ENCODE data around the gene ZNF445.
"Not testable (repeated sequence)": the region's sequence is repeated elsewhere in the genome, so short reads cannot be mapped to it uniquely, and the experiment has no call there.

The ZNF445 gene

DNA sequence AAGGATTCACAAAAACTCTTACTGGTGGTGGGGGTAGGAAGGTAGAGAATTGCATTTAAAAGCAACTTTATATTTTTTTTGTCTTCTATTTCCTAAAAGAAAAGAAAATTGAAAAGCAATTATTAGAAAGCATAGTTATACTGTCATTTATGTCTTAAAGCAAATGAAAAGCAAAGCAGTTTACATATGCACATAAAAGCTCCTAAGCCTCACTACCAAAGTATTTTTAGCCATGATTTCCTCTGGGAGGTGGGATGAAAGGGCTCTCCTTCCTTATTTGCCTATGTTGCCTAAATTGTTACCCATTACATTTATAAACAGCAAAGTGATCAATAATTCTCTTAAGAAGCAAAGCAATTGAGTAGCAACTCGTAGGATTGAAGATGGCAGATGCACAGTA lies 7.0 kb downstream of the ZNF445 start:
- H3K4me2 ChIP-seq (ENCODE audit: low read length): no peak overlapping the region
- H3K27ac ChIP-seq: no peak overlapping the region
- H3K79me2 ChIP-seq: peaks cover 17% of the 10 kb centered on the region
- TF ChIP-seq, protein P1, sequence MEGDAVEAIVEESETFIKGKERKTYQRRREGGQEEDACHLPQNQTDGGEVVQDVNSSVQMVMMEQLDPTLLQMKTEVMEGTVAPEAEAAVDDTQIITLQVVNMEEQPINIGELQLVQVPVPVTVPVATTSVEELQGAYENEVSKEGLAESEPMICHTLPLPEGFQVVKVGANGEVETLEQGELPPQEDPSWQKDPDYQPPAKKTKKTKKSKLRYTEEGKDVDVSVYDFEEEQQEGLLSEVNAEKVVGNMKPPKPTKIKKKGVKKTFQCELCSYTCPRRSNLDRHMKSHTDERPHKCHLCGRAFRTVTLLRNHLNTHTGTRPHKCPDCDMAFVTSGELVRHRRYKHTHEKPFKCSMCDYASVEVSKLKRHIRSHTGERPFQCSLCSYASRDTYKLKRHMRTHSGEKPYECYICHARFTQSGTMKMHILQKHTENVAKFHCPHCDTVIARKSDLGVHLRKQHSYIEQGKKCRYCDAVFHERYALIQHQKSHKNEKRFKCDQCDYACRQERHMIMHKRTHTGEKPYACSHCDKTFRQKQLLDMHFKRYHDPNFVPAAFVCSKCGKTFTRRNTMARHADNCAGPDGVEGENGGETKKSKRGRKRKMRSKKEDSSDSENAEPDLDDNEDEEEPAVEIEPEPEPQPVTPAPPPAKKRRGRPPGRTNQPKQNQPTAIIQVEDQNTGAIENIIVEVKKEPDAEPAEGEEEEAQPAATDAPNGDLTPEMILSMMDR (IDR thresholded peaks at IDR 0.05): no peak
- H3K4me3 ChIP-seq (ENCODE audit: low read depth, low read length): no peak overlapping the region
- no peaks in the 10 kb centered on the region for H3K9me3 ChIP-seq (ENCODE audit: control insufficient read depth, low read length)
- no peak overlapping the region for H2AFZ ChIP-seq
- H3K27me3 ChIP-seq (ENCODE audit: control insufficient read depth, insufficient read depth, low read length): no peaks in the 10 kb centered on the region
- no peaks in the 10 kb centered on the region for H3K4me1 ChIP-seq
- no peaks in the 10 kb centered on the region for H3K36me3 ChIP-seq (ENCODE audit: control insufficient read depth, insufficient read depth, low read length)
- no peak overlapping the region for H3K9ac ChIP-seq

DNA sequence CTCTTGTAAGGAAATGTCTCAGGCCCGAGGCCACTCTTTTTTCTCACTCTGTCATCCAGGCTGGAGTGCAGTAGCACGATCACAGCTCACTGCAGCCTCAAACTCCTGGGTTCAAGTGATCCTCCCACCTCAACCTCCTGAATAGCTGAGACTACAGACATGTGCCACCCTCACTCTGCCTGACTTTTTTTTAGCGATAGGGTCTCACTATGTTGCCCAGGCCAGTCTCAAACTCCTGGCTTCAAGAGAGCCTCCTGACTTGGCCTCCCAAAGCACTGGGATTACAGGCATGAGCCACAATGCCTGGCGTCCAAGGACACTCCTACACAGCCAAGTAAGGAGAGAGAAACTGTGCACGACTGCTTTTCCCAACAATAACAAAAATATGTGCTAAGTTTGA lies 7.6 kb downstream of the ZNF445 start:
- Histone ChIP-seq H3K36me3 (ENCODE audit: control insufficient read depth, insufficient read depth, low read length) (no peaks in the 10 kb centered on the region), H3K9ac (no peak overlapping the region), H3K4me3 (ENCODE audit: low read depth, low read length) (no peak overlapping the region), H3K4me1 (no peaks in the 10 kb centered on the region), H3K79me2 (peaks cover 12% of the 10 kb centered on the region), H3K27ac (no peak overlapping the region), H3K27me3 (ENCODE audit: control insufficient read depth, insufficient read depth, low read length) (no peaks in the 10 kb centered on the region), H2AFZ (no peak overlapping the region), H3K9me3 (ENCODE audit: control insufficient read depth, low read length) (no peaks in the 10 kb centered on the region), H3K4me2 (ENCODE audit: low read length) (no peak overlapping the region)
- TF ChIP-seq, protein P1 (IDR thresholded peaks at IDR 0.05): no peak

DNA sequence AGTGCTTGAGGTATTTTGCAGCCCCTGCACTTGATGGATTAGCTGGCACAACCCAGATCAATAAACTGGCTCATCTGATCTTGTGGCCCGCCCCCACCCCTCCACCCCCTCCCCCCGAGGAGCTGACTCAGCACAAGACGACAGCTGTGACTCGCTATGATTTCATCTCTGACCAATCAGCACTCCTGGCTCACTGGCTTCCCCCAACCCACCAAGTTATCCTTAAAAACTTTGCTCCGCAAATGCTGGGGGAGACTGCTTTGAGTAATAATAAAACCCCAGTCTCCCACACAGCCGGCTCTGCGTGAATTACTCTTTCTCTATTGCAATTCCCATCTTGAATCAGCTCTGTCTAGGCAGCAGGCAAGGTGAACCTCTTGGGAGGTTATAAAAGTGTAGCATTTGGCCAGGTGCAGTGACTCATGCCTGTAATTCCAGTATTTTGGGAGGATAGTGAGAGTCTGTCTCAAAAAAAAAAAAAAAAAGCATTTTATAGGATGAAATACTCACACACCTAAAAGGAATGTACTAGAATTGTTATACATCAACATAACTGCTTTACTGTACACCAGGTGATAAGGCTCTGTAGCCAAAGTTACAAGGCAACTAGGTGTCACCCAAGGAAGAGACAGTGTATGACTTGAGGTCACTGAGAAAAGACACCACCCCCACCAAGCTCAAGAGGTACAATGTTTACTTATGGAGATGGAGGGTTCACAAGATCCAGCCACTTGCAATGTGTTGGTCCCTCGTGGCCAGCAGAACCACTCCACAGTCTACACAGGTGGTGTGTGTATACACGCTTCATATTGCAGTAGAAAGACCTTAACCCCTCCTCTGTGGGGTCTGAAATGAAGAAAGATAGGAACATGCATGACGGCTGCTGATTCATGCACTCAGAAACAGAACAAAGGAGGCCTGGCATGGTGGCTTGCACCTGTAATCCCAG lies 8.6 kb downstream of the ZNF445 start:
- no peaks in the 10 kb centered on the region for H3K4me1 ChIP-seq

DNA sequence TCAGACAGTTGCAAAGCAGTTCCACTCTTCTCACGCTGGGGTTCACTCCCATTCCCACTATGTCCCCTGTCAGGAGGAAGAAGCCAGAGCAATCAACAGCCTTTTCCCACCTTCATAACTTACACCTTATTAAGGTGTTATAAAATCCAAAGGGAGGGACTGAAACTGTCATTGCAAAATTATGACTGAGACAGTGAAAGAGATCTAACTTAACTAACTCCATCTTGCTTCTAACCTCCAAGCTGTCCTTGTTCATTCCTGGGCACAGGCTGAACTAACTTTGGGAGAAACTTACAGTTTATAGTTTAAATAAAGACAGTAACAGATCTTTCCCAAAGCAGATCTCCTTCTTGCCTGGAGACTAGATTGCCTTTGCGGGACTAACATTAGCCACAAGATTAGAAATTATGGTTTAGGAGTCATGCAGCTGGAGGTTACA lies 9.4 kb downstream of the ZNF445 start:
- not testable (repeated sequence) for H3K27me3 ChIP-seq (ENCODE audit: control insufficient read depth, insufficient read depth, low read length); H3K79me2 ChIP-seq; H3K4me1 ChIP-seq; H3K4me2 ChIP-seq (ENCODE audit: low read length); H3K9me3 ChIP-seq (ENCODE audit: control insufficient read depth, low read length); H2AFZ ChIP-seq; H3K9ac ChIP-seq; H3K36me3 ChIP-seq (ENCODE audit: control insufficient read depth, insufficient read depth, low read length); H3K27ac ChIP-seq; H3K4me3 ChIP-seq (ENCODE audit: low read depth, low read length)

More for the DNA sequence above, 8.6 kb downstream of the ZNF445 start:
- Histone ChIP-seq H3K4me2 (ENCODE audit: low read length) (no peak overlapping the region), H3K9me3 (ENCODE audit: control insufficient read depth, low read length) (no peaks in the 10 kb centered on the region), H3K4me3 (ENCODE audit: low read depth, low read length) (no peak overlapping the region), H3K27ac (no peak overlapping the region), H3K27me3 (ENCODE audit: control insufficient read depth, insufficient read depth, low read length) (no peaks in the 10 kb centered on the region), H3K36me3 (ENCODE audit: control insufficient read depth, insufficient read depth, low read length) (no peaks in the 10 kb centered on the region), H3K9ac (no peak overlapping the region), H2AFZ (no peak overlapping the region), H3K79me2 (peaks cover 7% of the 10 kb centered on the region)
- TF ChIP-seq, protein P1 (IDR thresholded peaks at IDR 0.05): no peak

DNA sequence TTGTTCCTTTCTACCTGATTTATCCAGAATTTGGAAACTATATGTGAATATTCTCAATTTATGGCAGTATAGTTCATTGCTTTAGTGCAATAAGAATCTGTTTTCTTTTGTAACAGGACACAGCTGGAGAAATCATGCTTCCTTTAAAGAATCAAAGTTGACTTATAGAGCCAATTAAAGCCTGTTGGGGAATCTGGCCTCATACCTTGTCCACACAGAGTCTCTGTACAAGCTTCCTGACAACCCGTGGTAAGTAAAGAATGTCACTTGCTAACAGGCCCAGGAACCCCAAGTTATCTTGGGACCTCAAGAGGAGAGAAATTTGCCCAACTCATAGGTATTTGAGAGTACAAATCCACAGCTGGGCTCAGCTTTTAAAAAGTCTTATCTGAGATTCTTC lies 10.2 kb downstream of the ZNF445 start:
- Histone ChIP-seq H3K4me1 (no peaks in the 10 kb centered on the region), H2AFZ (no peak overlapping the region), H3K27ac (no peak overlapping the region), H3K36me3 (ENCODE audit: control insufficient read depth, insufficient read depth, low read length) (no peaks in the 10 kb centered on the region), H3K27me3 (ENCODE audit: control insufficient read depth, insufficient read depth, low read length) (no peaks in the 10 kb centered on the region), H3K9me3 (ENCODE audit: control insufficient read depth, low read length) (no peaks in the 10 kb centered on the region), H3K9ac (no peak overlapping the region), H3K79me2 (peaks cover 9% of the 10 kb centered on the region), H3K4me2 (ENCODE audit: low read length) (no peak overlapping the region), H3K4me3 (ENCODE audit: low read depth, low read length) (no peak overlapping the region)
- TF ChIP-seq, protein P1 (IDR thresholded peaks at IDR 0.05): no peak

DNA sequence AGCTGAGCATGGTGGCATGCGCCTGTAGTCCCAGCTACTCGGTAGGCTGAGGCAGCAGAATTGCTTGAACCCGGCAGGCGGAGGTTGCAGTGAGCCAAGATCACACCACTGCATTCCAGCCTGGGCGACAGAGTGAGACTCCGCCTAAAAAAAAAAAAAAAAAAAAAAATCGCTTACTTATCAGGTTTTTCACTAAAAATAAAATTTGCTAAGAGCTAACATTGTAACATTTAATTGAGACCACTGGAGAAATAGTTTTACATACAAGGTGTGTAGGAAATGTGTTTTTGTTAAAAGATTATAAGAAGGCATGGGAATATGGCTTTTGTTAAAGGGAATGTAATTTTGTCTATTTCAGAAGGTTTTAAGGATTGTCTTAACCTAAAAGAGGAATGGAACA lies 12.6 kb downstream of the ZNF445 start:
- H3K27ac ChIP-seq; H3K4me3 ChIP-seq (ENCODE audit: low read depth, low read length); H2AFZ ChIP-seq; H3K4me2 ChIP-seq (ENCODE audit: low read length); H3K9me3 ChIP-seq (ENCODE audit: control insufficient read depth, low read length); H3K4me1 ChIP-seq; H3K36me3 ChIP-seq (ENCODE audit: control insufficient read depth, insufficient read depth, low read length); H3K9ac ChIP-seq; H3K27me3 ChIP-seq (ENCODE audit: control insufficient read depth, insufficient read depth, low read length): not testable (repeated sequence)
- H3K79me2 ChIP-seq: peaks cover 14% of the 10 kb centered on the region

Measured in parathyroid adenoma (tissue), 2 donors.